DOHH2 (cell line): Measurements from ENCODE around the gene UNC5A.

Experiments used
- H3F3A ChIP-seq: fragments of 200-600 bp; sonication (generic), shearing (Covaris generic); 2 replicates; pipeline ENCODE4 v1.6.0; 2016; ENCODE audit warnings: antibody characterized with exemption, mild to moderate bottlenecking; ENCODE audit not compliant: control insufficient read depth, insufficient read depth
- H3K27ac ChIP-seq: fragments of 200-600 bp; sonication (generic); 2 replicates; pipeline ENCODE4 v1.5.1; 2014; ENCODE audit warnings: low read depth, mild to moderate bottlenecking, low read length, moderate library complexity
- H3K27me3 ChIP-seq: fragments of 200-600 bp; sonication (generic); 2 replicates; pipeline ENCODE4 v1.6.1; 2014; ENCODE audit warnings: mild to moderate bottlenecking, low read length, mixed read lengths; ENCODE audit not compliant: control insufficient read depth
- H3K36me3 ChIP-seq: fragments of 200-600 bp; sonication (generic); 2 replicates; pipeline ENCODE4 v1.6.1; 2014; ENCODE audit warnings: mild to moderate bottlenecking, low read length, moderate library complexity, mixed read lengths; ENCODE audit not compliant: control insufficient read depth
- H3K4me1 ChIP-seq: fragments of 200-600 bp; sonication (generic); 2 replicates; pipeline ENCODE4 v1.6.1; 2014; ENCODE audit warnings: mild to moderate bottlenecking, low read length, mixed read lengths; ENCODE audit not compliant: control insufficient read depth
- H3K4me2 ChIP-seq: fragments of 200-600 bp; sonication (generic); 2 replicates; pipeline ENCODE4 v1.6.0; 2014; ENCODE audit warnings: mild to moderate bottlenecking, low read length, moderate library complexity
- H3K4me3 ChIP-seq: fragments of 200-600 bp; sonication (generic); 2 replicates; pipeline ENCODE4 v1.5.1; 2014; ENCODE audit warnings: mild to moderate bottlenecking, low read length, mixed read lengths
- H3K79me2 ChIP-seq: fragments of 200-600 bp; sonication (generic); 2 replicates; pipeline ENCODE4 v1.6.1; 2014; ENCODE audit warnings: mild to moderate bottlenecking, low read length, mixed read lengths; ENCODE audit not compliant: control insufficient read depth
- H3K9me2 ChIP-seq: fragments of 200-600 bp; sonication (generic); replicated peaks from 2 replicates; pipeline ENCODE4 v1.6.1; 2014; ENCODE audit warnings: mild to moderate bottlenecking, low read length, mixed read lengths; ENCODE audit not compliant: control insufficient read depth
- H3K9me3 ChIP-seq: fragments of 200-600 bp; sonication (generic); 2 replicates; pipeline ENCODE4 v1.6.1; 2014; ENCODE audit warnings: antibody characterized with exemption, low read length, mixed read lengths; ENCODE audit not compliant: control insufficient read depth, insufficient read depth
- H4K20me1 ChIP-seq: fragments of 200-600 bp; sonication (generic); 2 replicates; pipeline ENCODE4 v1.6.0; 2014; ENCODE audit warnings: low read depth, mild to moderate bottlenecking, antibody characterized with exemption, low read length, moderate library complexity; ENCODE audit not compliant: control insufficient read depth, insufficient read depth
- EZH2phosphoT487 ChIP-seq: fragments of 200-600 bp; sonication (generic); IDR thresholded peaks from 2 replicates; pipeline ENCODE4 v1.6.1; 2017; ENCODE audit warnings: borderline replicate concordance, mild to moderate bottlenecking, antibody characterized with exemption, low read length, moderate library complexity, mixed read lengths
- TF ChIP-seq, protein P1 (sequence below): fragments of 200-600 bp; sonication (generic); IDR thresholded peaks from one replicate; pipeline ENCODE4 v1.5.1; 2014; ENCODE audit warnings: antibody characterized with exemption, mild to moderate bottlenecking, low read depth, low read length; ENCODE audit not compliant: poor library complexity, severe bottlenecking

The UNC5A gene

DNA sequence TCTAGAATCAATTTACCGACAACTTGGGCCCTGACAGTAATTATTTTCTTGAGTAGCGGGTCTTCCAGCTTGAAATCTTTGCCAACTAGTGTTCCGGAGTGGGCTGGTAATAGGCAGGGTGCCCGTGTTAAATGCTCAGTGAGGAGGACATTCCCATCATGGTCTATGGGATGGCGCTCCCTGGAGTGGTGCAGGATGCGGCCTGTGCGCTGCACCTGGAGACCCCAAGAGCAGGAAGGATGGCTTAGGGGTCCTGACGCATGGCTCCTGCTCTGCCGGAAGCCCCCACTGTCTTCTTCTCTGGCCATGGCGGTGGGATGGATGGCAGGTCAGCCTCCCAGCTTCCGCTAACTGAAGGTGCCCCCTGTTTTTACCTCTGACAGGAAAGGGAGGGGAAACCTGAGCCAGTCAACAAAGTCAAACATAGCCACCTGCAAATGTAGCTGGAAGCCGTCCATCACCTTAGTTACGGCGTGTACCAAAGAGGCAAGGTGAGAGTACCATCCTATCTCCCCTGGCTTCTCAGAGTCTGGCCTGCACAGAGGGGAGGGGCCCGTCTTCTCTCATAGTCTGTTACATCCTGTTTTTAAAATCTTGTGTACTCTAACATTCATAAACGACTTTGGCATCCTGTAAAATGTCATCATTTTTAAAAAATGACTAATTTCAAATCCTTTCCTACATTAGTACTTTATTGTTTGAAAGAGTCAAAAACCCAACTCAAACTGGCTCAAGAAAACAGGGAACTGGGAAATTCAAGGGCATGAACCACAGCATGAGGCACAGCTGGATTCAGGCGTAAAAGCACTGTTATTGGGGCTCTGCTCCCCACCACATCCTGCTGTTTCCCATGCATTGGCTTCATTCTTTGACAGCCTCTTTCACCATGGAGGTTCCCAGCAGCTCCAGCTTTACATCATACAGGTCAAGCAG lies 28.5 kb upstream of the UNC5A start:
- Histone ChIP-seq H3K79me2 (no peaks in the 10 kb centered on the region), H3K4me2 (no peak overlapping the region), H3K4me3 (no peak overlapping the region), H3K27ac (no peak overlapping the region), H3K4me1 (no peaks in the 10 kb centered on the region), H3K9me2 (no peaks in the 10 kb centered on the region), H3F3A (no peaks in the 10 kb centered on the region), H3K27me3 (no peaks in the 10 kb centered on the region), H3K36me3 (no peaks in the 10 kb centered on the region), H3K9me3 (no peaks in the 10 kb centered on the region), H4K20me1 (no peaks in the 10 kb centered on the region)
- no peak for TF ChIP-seq EZH2phosphoT487
- TF ChIP-seq, protein P1, sequence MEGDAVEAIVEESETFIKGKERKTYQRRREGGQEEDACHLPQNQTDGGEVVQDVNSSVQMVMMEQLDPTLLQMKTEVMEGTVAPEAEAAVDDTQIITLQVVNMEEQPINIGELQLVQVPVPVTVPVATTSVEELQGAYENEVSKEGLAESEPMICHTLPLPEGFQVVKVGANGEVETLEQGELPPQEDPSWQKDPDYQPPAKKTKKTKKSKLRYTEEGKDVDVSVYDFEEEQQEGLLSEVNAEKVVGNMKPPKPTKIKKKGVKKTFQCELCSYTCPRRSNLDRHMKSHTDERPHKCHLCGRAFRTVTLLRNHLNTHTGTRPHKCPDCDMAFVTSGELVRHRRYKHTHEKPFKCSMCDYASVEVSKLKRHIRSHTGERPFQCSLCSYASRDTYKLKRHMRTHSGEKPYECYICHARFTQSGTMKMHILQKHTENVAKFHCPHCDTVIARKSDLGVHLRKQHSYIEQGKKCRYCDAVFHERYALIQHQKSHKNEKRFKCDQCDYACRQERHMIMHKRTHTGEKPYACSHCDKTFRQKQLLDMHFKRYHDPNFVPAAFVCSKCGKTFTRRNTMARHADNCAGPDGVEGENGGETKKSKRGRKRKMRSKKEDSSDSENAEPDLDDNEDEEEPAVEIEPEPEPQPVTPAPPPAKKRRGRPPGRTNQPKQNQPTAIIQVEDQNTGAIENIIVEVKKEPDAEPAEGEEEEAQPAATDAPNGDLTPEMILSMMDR: no peak

DNA sequence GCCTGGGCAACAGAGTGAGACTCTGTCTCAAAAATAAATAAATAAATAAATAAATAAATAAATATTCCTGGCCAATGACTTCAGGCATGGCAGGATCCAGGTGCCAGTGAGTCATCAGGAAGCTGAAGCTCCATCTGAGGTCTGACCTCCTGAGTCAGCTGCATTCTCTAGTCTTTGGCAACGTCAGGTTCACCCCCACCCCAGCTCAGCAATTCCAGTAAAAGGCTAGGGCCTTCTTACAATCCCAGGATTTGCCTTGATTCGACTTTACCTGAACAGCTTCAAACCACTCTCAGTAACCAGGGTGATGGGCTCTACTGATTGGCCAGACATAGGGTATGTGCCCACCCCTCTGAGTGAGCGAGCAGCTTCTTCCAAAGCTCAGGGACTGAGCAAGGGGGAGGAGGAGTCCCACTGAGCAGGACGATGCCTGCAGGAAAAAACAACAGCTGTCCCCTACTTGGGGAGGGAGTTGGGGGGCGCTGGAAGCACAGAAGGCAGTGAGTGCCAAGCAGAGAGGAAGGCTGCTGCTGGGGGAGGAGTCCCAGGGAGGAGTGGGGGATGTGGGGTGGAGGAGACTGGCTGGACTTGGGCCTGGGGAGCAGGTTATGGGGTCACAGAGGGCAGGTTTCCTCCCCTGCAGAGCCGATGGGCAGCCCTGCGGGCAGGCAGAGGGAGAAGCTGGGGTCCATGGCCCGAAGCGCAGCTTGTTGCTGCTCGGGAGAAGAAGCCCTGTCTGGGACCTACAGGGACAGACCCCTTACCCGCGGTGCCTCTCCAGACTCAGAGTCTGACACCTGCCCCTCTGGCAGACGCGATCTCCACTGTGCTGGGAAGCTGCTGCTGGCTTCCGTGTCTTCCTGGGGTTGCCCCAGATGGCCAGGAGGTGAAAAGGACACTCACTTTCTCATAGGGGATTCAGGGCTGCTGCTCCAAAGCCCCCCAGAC lies 25.9 kb upstream of the UNC5A start:
- no peak overlapping the region for H3K4me2 ChIP-seq
- H3K4me1 ChIP-seq: no peaks in the 10 kb centered on the region
- no peaks in the 10 kb centered on the region for H3K9me2 ChIP-seq
- no peaks in the 10 kb centered on the region for H3K79me2 ChIP-seq
- H3F3A ChIP-seq: no peaks in the 10 kb centered on the region
- no peak for TF ChIP-seq EZH2phosphoT487
- TF ChIP-seq, protein P1: no peak
- H3K27me3 ChIP-seq: peaks cover 4% of the 10 kb centered on the region; the same call in 1 of the 2 replicates
- H3K36me3 ChIP-seq: no peaks in the 10 kb centered on the region
- no peaks in the 10 kb centered on the region for H3K9me3 ChIP-seq
- no peaks in the 10 kb centered on the region for H4K20me1 ChIP-seq
- H3K27ac ChIP-seq: no peak overlapping the region
- no peak overlapping the region for H3K4me3 ChIP-seq

DNA sequence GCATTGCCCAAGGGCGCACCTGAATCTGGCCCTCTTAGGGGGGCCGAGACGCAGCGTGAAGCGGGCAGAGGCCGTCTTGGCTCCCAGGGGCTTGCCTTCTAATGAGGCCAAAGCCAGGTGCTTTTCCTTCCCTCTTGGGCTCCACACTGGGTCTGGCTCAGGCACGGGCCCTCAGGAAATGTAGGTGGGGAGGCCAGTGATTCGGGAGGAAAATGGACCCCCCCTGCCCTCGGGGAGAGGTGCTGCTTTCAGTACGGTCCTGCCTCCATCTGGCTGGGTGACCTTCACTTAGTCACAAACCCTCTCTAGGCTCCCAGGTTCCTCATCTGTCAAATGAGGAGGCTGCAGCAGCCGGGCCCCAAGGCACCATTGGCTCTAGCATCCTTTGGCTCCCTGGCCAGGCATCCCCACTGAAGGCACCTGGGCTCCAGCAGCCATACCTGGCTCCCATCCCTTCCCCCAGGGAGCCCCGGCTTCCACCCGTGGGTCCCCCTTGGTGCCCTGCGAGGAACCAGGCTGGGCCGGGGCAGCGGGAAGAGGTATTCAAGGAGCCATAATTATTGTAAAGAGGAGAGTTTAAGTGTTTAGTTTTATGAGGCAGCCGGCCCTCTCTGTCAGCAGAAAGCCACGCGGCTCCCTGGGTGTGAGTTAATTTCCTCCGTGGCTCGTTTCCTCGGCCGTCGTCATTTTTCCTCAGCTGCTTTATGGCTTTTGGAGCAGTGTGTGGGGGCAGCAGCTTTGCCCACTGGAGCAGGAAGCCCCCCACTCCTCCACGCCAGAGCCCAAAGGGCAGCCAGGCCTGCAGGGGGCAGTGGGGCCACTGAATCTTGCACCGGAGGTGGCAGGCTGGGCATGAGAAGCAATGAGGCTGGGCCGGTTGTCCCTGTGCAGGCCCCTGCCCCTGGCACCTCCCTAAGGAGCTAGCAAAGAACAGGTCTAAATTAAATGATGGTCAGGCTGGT lies 24.9 kb upstream of the UNC5A start:
- Histone ChIP-seq H3K36me3 (no peaks in the 10 kb centered on the region), H3K27ac (no peak overlapping the region), H4K20me1 (no peaks in the 10 kb centered on the region), H3K9me2 (no peaks in the 10 kb centered on the region), H3F3A (no peaks in the 10 kb centered on the region), H3K4me2 (no peak overlapping the region), H3K4me3 (no peak overlapping the region), H3K9me3 (no peaks in the 10 kb centered on the region), H3K79me2 (no peaks in the 10 kb centered on the region), H3K27me3 (peaks cover 12% of the 10 kb centered on the region), H3K4me1 (no peaks in the 10 kb centered on the region)
- TF ChIP-seq, protein P1: no peak
- no peak for TF ChIP-seq EZH2phosphoT487
